CD4-positive, alpha-beta T cell (primary cell): ENCODE measurements around the gene PKNOX2. TPM values are rescaled to one million over a fixed set of nuclear protein-coding genes. Genes with fewer than 3 reads are reported as not detected.

Experiments used
- ATAC-seq: fragments of 200-7000 bp; cut with Tn5 transposase; one replicate; pipeline ENCODE4 v1.10.0; 2022; ENCODE audit warnings: mild to moderate bottlenecking; ENCODE audit not compliant: poor library complexity
- CTCF ChIA-PET: fragments of 350-600 bp; sonication (Branson Sonifier 250); formaldehyde crosslinking; loops from one replicate; lab custom pipeline; 2021; ENCODE audit warnings: antibody characterized with exemption, inconsistent platforms; lab: Charles Lee
- POLR2A ChIA-PET: fragments of 350-600 bp; sonication (Branson Sonifier 250); formaldehyde crosslinking; loops from one replicate; lab custom pipeline; 2021; ENCODE audit warnings: antibody characterized with exemption, inconsistent platforms; lab: Charles Lee
- DNase-seq, 14 experiments: peaks; one replicate each; pipeline ENCODE4 v3.0.0-alpha.2; 2013 to 2020; ENCODE audit warnings: mixed read lengths in 2 of 14
- H3K27ac ChIP-seq, 2 donors: one replicate each; pipeline versions ENCODE4 v1.5.1 to v1.7.0; 2013; ENCODE audit warnings: low read length in 2 of 2, low read depth in 1 of 2, mild to moderate bottlenecking in 1 of 2
- H3K27me3 ChIP-seq, 2 experiments: 1 replicate in 1 of 2; 2 replicates in 1 of 2; pipeline versions ENCODE4 v1.6.1 to v1.7.0; 2013; ENCODE audit warnings: low read length in 2 of 2, control low read depth in 1 of 2, mild to moderate bottlenecking in 1 of 2, moderate library complexity in 1 of 2; ENCODE audit not compliant: insufficient read depth in 2 of 2, control insufficient read depth in 1 of 2
- H3K36me3 ChIP-seq: one replicate; pipeline ENCODE4 v1.6.1; 2013; ENCODE audit warnings: low read length, control low read depth; ENCODE audit not compliant: insufficient read depth
- H3K4me1 ChIP-seq: one replicate; pipeline ENCODE4 v1.6.1; 2013; ENCODE audit warnings: low read length, control low read depth; ENCODE audit not compliant: insufficient read depth
- H3K4me3 ChIP-seq: one replicate; pipeline ENCODE4 v1.5.1; 2013; ENCODE audit warnings: mild to moderate bottlenecking, low read length, moderate library complexity
- H3K9me3 ChIP-seq, 2 experiments: 1 replicate in 1 of 2; 2 replicates in 1 of 2; pipeline versions ENCODE4 v1.6.1 to v1.7.0; 2013; ENCODE audit warnings: low read length in 2 of 2, mild to moderate bottlenecking in 2 of 2, control low read depth in 1 of 2, moderate library complexity in 1 of 2; ENCODE audit not compliant: control insufficient read depth in 1 of 2, insufficient read depth in 1 of 2
- H3K27ac Mint-ChIP-seq: one replicate; pipeline ENCODE4 v1.8.0; 2020; ENCODE audit warnings: mixed read lengths
- H3K27me3 Mint-ChIP-seq: one replicate; pipeline ENCODE4 v1.8.0; 2021; ENCODE audit warnings: mixed read lengths
- H3K36me3 Mint-ChIP-seq: one replicate; pipeline ENCODE4 v1.8.0; 2021; ENCODE audit warnings: low read depth, mixed read lengths
- H3K4me1 Mint-ChIP-seq: one replicate; pipeline ENCODE4 v1.8.0; 2021; ENCODE audit warnings: low read depth, mixed read lengths
- H3K4me3 Mint-ChIP-seq: one replicate; pipeline ENCODE4 v1.8.0; 2020; ENCODE audit warnings: mild to moderate bottlenecking, mixed read lengths
- H3K9me3 Mint-ChIP-seq: one replicate; pipeline ENCODE4 v1.8.0; 2020; ENCODE audit warnings: mixed read lengths
- CTCF ChIP-seq: fragments of 200-600 bp; IDR thresholded peaks from one replicate; pipeline ENCODE4 v1.8.0; 2022; ENCODE audit warnings: antibody characterized with exemption, mild to moderate bottlenecking
- intact Hi-C, 2 experiments: fragments of 100-400 bp; cut with DNase I in 1 of 2; cut with micrococcal nuclease in 1 of 2; formaldehyde crosslinking; loops; one replicate each; pipeline versions ENCODE4 v1.15.1 to v1.9.0; 2023 to 2025; cut with DNase I, micrococcal nuclease
- total RNA-seq, 174 experiments: library from RNA in 2 of 174; stranded (reverse) in 2 of 174; gene quantifications; one replicate each; pipeline ENCODE4 v1.2.3 and lab custom pipeline; 2021 to 2026

The PKNOX2 gene
- total RNA-seq, 2 experiments from 2014 or later: not detected

GRCh38 chr11:125372911-125373310, 208.4 kb downstream of the PKNOX2 start:
- ChIA-PET CTCF (no interaction called here), POLR2A (no interaction called here)
- ATAC-seq: no peak
- no peaks in the 10 kb centered on the region for H3K9me3 Mint-ChIP-seq
- H3K27me3 Mint-ChIP-seq: peaks cover 46% of the 10 kb centered on the region
- no peak overlapping the region for H3K27ac ChIP-seq
- intact Hi-C loops: no loop called here
- H3K27me3 ChIP-seq: peaks cover 8 to 20% of the 10 kb centered on the region in 2 experiments
- no peak overlapping the region for H3K27ac Mint-ChIP-seq
- peaks cover 0 to 5% of the 10 kb centered on the region in 2 experiments for H3K9me3 ChIP-seq
- H3K4me3 ChIP-seq: no peak overlapping the region
- no peaks in the 10 kb centered on the region for H3K4me1 ChIP-seq
- no peaks in the 10 kb centered on the region for H3K36me3 ChIP-seq
- TF ChIP-seq CTCF: no peak
- no peak for DNase-seq
- no peaks in the 10 kb centered on the region for H3K4me1 Mint-ChIP-seq
- H3K4me3 Mint-ChIP-seq: no peak overlapping the region
- no peaks in the 10 kb centered on the region for H3K36me3 Mint-ChIP-seq

- CTCF ChIA-PET: no interaction called here
- peaks cover 0 to 5% of the 10 kb centered on the region in 2 experiments for H3K9me3 ChIP-seq
- no peak overlapping the region for H3K4me3 ChIP-seq
- intact Hi-C loops: no loop called here
- no peak for TF ChIP-seq CTCF
- H3K4me1 ChIP-seq: no peaks in the 10 kb centered on the region
- Mint-ChIP-seq H3K9me3 (no peaks in the 10 kb centered on the region), H3K4me1 (no peaks in the 10 kb centered on the region), H3K36me3 (no peaks in the 10 kb centered on the region), H3K4me3 (no peak overlapping the region), H3K27me3 (peaks cover 51% of the 10 kb centered on the region), H3K27ac (no peak overlapping the region)
- no peak for ATAC-seq
- no peaks in the 10 kb centered on the region for H3K36me3 ChIP-seq
- peaks cover 8 to 20% of the 10 kb centered on the region in 2 experiments for H3K27me3 ChIP-seq
- H3K27ac ChIP-seq: no peak overlapping the region
- POLR2A ChIA-PET: no interaction called here
- no peak for DNase-seq
Observed at GRCh38 chr11:125373426-125374391, 209.2 kb downstream of the PKNOX2 start.

- no peaks in the 10 kb centered on the region for H3K36me3 ChIP-seq
- intact Hi-C loops: no loop called here
- no peaks in the 10 kb centered on the region for H3K36me3 Mint-ChIP-seq
- H3K4me3 ChIP-seq: no peak overlapping the region
- DNase-seq (no peak), ATAC-seq (no peak)
- peaks cover 0 to 5% of the 10 kb centered on the region in 2 experiments for H3K9me3 ChIP-seq
- H3K9me3 Mint-ChIP-seq: no peaks in the 10 kb centered on the region
- ChIA-PET CTCF (no interaction called here), POLR2A (no interaction called here)
- H3K27ac ChIP-seq: no peak overlapping the region
- H3K27me3 ChIP-seq: peaks cover 8 to 20% of the 10 kb centered on the region in 2 experiments
- H3K27ac Mint-ChIP-seq: no peak overlapping the region
- peaks cover 54% of the 10 kb centered on the region for H3K27me3 Mint-ChIP-seq
- H3K4me3 Mint-ChIP-seq: no peak overlapping the region
- TF ChIP-seq CTCF: no peak
- H3K4me1 Mint-ChIP-seq: no peaks in the 10 kb centered on the region
- H3K4me1 ChIP-seq: no peaks in the 10 kb centered on the region
Observed at GRCh38 chr11:125374398-125374797, 209.8 kb downstream of the PKNOX2 start.
